Activated CD4-positive, CD25-positive, alpha-beta regulatory T cell (primary cell): ENCODE results near the gene NKD1.
"Not testable (repeated sequence)": the region's sequence is repeated elsewhere in the genome, so short reads cannot be mapped to it uniquely, and the experiment has no call there.

Experiments
- DNase-seq, 4 experiments: peaks; one replicate each; lab custom pipeline; 2025; lab: John Stamatoyannopoulos, UW

Gene NKD1

GRCh38 chr16:50519602-50520001 lies 28.6 kb upstream of the NKD1 start:
- no peak for DNase-seq

GRCh38 chr16:50520451-50521245 lies 27.5 kb upstream of the NKD1 start:
- DNase-seq, result no peak

- no peak for DNase-seq
These were observed 26.8 kb upstream of the NKD1 start for GRCh38 chr16:50521246-50521900.

GRCh38 chr16:50522324-50522723 lies 25.9 kb upstream of the NKD1 start:
- no peak for DNase-seq

- no peak for DNase-seq
These were observed 24.5 kb upstream of the NKD1 start for GRCh38 chr16:50523710-50524109.

GRCh38 chr16:50525262-50525661 lies 22.9 kb upstream of the NKD1 start:
- no peak for DNase-seq

GRCh38 chr16:50525716-50526115 lies 22.5 kb upstream of the NKD1 start:
- no peak for DNase-seq

GRCh38 chr16:50526249-50526648 lies 21.9 kb upstream of the NKD1 start:
- no peak for DNase-seq

GRCh38 chr16:50526796-50527195 lies 21.4 kb upstream of the NKD1 start:
- no peak for DNase-seq

GRCh38 chr16:50528820-50529219 lies 19.4 kb upstream of the NKD1 start:
- DNase-seq, result no peak

GRCh38 chr16:50529334-50529733 lies 18.9 kb upstream of the NKD1 start:
- no peak for DNase-seq

GRCh38 chr16:50530277-50531236 lies 17.6 kb upstream of the NKD1 start:
- DNase-seq, result no peak

- DNase-seq, result no peak
These were observed 16.8 kb upstream of the NKD1 start for GRCh38 chr16:50531359-50531758.

GRCh38 chr16:50531901-50532300 lies 16.3 kb upstream of the NKD1 start:
- DNase-seq, result no peak

- DNase-seq, result no peak
These were observed 15.6 kb upstream of the NKD1 start for GRCh38 chr16:50532576-50532975.

- no peak for DNase-seq
These were observed 14.9 kb upstream of the NKD1 start for GRCh38 chr16:50533317-50533716.

- no peak for DNase-seq
These were observed 14.1 kb upstream of the NKD1 start for GRCh38 chr16:50534091-50534490.

GRCh38 chr16:50534556-50534955 lies 13.6 kb upstream of the NKD1 start:
- DNase-seq, result no peak

- DNase-seq, result no peak
These were observed 13.2 kb upstream of the NKD1 start for GRCh38 chr16:50534958-50535357.

GRCh38 chr16:50535506-50536257 lies 12.5 kb upstream of the NKD1 start:
- DNase-seq, result no peak

- DNase-seq, result not testable (repeated sequence)
These were observed 11.9 kb upstream of the NKD1 start for GRCh38 chr16:50536258-50536645.
